GM12878 (cell line): Measurements from ENCODE around the gene KBTBD3.

ENCODE experiments used
- PAX5 ChIP-seq: IDR thresholded peaks from 2 replicates; pipeline ENCODE4 v1.6.1; 2011; ENCODE audit warnings: low read depth, low read length, borderline replicate concordance
- SREBF2 ChIP-seq: IDR thresholded peaks from 2 replicates; pipeline ENCODE4 v1.6.1; 2012; ENCODE audit warnings: mild to moderate bottlenecking, low read length
- ZNF217 ChIP-seq: fragments of 450-650 bp; IDR thresholded peaks from 2 replicates; pipeline ENCODE4 v1.6.1; 2017; ENCODE audit warnings: antibody characterized with exemption, mild to moderate bottlenecking
- ZSCAN29 ChIP-seq: fragments of 450-650 bp; IDR thresholded peaks from 2 replicates; pipeline ENCODE4 v1.6.1; 2017; ENCODE audit warnings: mild to moderate bottlenecking, moderate library complexity
- TF ChIP-seq, protein P1 (sequence below), 3 experiments: IDR thresholded peaks in 2 of 3; conservative IDR thresholded peaks in 1 of 3; 2 replicates each; pipeline ENCODE4 v1.5.1; 2011; ENCODE audit warnings: low read depth in 3 of 3, low read length in 3 of 3, mild to moderate bottlenecking in 3 of 3, control low read depth in 2 of 3, moderate library complexity in 2 of 3, inconsistent platforms in 1 of 3, mixed read lengths in 1 of 3; ENCODE audit not compliant: control insufficient read depth in 2 of 3, insufficient read depth in 1 of 3; ENCODE audit errors: extremely low read depth in 1 of 3

DNA sequence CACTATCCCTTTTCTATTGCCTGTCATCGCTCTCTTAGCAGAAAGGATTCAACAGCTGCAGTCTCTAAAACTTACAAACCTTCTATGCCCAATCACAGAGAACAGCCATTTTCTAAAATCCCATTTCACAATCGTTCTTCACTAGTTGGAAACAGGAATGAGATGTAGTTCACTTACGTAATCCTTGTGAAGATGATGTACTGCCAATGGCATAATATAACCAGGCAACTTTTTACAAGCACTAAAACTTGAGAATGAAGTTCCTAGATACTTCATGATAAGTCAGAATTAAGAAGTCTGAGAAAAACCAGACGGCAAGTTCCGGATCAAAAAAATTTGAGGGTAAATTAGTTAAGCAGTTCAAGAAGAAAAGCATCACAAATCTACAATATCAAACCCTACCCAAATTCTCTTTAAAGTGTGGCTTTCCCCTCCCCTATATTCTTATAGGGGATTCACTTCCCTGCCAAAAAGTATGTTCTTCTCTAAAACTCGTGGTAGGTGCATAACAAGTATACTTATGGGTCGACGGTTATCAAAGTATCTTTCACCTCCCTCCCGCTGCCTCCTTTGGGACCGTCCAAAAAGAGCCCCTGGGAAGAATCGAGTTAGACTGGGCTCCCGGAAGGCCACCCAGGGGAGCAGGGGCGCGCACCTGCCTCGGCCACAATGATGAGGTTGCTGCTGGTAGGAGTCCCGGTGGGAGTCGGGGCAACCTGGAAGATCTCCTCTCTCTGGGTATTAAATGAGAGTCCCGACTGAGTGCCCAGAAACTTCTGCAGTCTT, 55.8 kb downstream of the KBTBD3 start:
- TF ChIP-seq, protein P1, sequence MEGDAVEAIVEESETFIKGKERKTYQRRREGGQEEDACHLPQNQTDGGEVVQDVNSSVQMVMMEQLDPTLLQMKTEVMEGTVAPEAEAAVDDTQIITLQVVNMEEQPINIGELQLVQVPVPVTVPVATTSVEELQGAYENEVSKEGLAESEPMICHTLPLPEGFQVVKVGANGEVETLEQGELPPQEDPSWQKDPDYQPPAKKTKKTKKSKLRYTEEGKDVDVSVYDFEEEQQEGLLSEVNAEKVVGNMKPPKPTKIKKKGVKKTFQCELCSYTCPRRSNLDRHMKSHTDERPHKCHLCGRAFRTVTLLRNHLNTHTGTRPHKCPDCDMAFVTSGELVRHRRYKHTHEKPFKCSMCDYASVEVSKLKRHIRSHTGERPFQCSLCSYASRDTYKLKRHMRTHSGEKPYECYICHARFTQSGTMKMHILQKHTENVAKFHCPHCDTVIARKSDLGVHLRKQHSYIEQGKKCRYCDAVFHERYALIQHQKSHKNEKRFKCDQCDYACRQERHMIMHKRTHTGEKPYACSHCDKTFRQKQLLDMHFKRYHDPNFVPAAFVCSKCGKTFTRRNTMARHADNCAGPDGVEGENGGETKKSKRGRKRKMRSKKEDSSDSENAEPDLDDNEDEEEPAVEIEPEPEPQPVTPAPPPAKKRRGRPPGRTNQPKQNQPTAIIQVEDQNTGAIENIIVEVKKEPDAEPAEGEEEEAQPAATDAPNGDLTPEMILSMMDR (IDR thresholded peaks at IDR 0.05 in 2 of 3, conservative IDR thresholded peaks at IDR 0.05 in 1 of 3; ENCODE audit: control insufficient read depth in 2 of 3, extremely low read depth in 1 of 3, insufficient read depth in 1 of 3, low read depth in 3 of 3, low read length in 3 of 3), result no peak
- TF ChIP-seq ZNF217, result no peak
- TF ChIP-seq ZSCAN29, result no peak
- no peak for TF ChIP-seq PAX5
- no peak for TF ChIP-seq SREBF2
